ENCODE measurements around the gene RREB1. TPM values are rescaled to one million over a fixed set of nuclear protein-coding genes. Genes with fewer than 3 reads are reported as not detected.

The RREB1 gene
- total and polyA plus RNA-seq, 2 experiments from 2014 or later: 8.5 to 25.5 TPM

- Histone ChIP-seq H3K36me3 (ENCODE audit: insufficient read depth) (no peaks in the 10 kb centered on the region), H3K79me2 (replicated peaks; ENCODE audit: insufficient read depth) (no peaks in the 10 kb centered on the region), H2AFZ (no peak overlapping the region), H3K4me3 (no peak overlapping the region), H3K27me3 (ENCODE audit: insufficient read depth) (no peaks in the 10 kb centered on the region), H4K20me1 (replicated peaks; ENCODE audit: insufficient read depth) (no peaks in the 10 kb centered on the region), H3K9me2 (ENCODE audit: insufficient read depth) (no peaks in the 10 kb centered on the region), H3K4me1 (ENCODE audit: insufficient read depth) (0 out of 2 replicates have a peak, but pooled peaks cover 6% of the 10 kb centered on the region), H3K4me2 (no peak overlapping the region), H3F3A (replicated peaks; ENCODE audit: low read depth) (no peaks in the 10 kb centered on the region), H3K27ac (ENCODE audit: low read depth) (no peak overlapping the region)
- Mint-ChIP-seq H3K9me3 (no peaks in the 10 kb centered on the region), H3K27me3 (ENCODE audit: insufficient read depth, low read depth, poor library complexity) (peaks cover 4% of the 10 kb centered on the region), H3K4me3 (no peak overlapping the region), H3K4me1 (peaks cover 22% of the 10 kb centered on the region), H3K36me3 (ENCODE audit: low read depth) (no peaks in the 10 kb centered on the region; the same call in 2 of the 3 replicates), H3K27ac (no peak overlapping the region)
- ATAC-seq (no peak), DNase-seq (ENCODE audit: low spot score) (no peak)
- TF ChIP-seq ZNF462 (CRISPR knock-in tag; IDR thresholded peaks at IDR 0.05) (no peak), EZH2 (IDR thresholded peaks at IDR 0.05; ENCODE audit: low read depth, unreplicated experiment) (no peak), ZNF331 (CRISPR knock-in tag; IDR thresholded peaks at IDR 0.05; ENCODE audit: low read depth) (no peak), ETS1 (IDR thresholded peaks at IDR 0.05) (no peak), REST (IDR thresholded peaks at IDR 0.05; ENCODE audit: unreplicated experiment) (no peak), STAT1 (IDR thresholded peaks at IDR 0.05; ENCODE audit: unreplicated experiment) (no peak), EZH2phosphoT487 (IDR thresholded peaks at IDR 0.05; ENCODE audit: unreplicated experiment) (no peak), CTCF (conservative IDR thresholded peaks at IDR 0.05; ENCODE audit: low read depth in 2 of 2) (no peak), NANOG (IDR thresholded peaks at IDR 0.05; ENCODE audit: borderline replicate concordance) (no peak), CREB1 (CRISPR knock-in tag; IDR thresholded peaks at IDR 0.05; ENCODE audit: low read depth) (no peak), ZNF114 (CRISPR knock-in tag; IDR thresholded peaks at IDR 0.05) (no peak), POLR2AphosphoS5 (IDR thresholded peaks at IDR 0.05; ENCODE audit: low read depth) (no peak), JUNB (IDR thresholded peaks at IDR 0.05; ENCODE audit: unreplicated experiment) (no peak)
These were observed 8.8 kb upstream of the RREB1 start for GRCh38 chr6:7098993-7099392.

Measured in GM23338 (cell line).